ENCODE data around the gene LPAR6.

LPAR6 gene

GRCh38 chr13:48370815-48371214, 42.1 kb downstream of the LPAR6 start:
- TF ChIP-seq POLR2A (IDR thresholded peaks at IDR 0.05; ENCODE audit: low read length) (no peak), GATA1 (IDR thresholded peaks at IDR 0.05; ENCODE audit: low read depth, low read length) (no peak)
- no peak for DNase-seq

GRCh38 chr13:48369988-48370387, 42.9 kb downstream of the LPAR6 start:
- TF ChIP-seq POLR2A (IDR thresholded peaks at IDR 0.05; ENCODE audit: low read length) (no peak), GATA1 (IDR thresholded peaks at IDR 0.05; ENCODE audit: low read depth, low read length) (no peak)
- DNase-seq, result no peak
